HG02759 (cell line): ENCODE results near the gene HTRA3.

Experiments used
- ATAC-seq: cut with Tn5 transposase; IDR thresholded peaks from one replicate; pipeline ENCODE4 v1.9.1; 2021; ENCODE audit warnings: mild to moderate bottlenecking, moderate library complexity; ENCODE audit not compliant: unreplicated experiment

The HTRA3 gene

GRCh38 chr4:8278421-8279287 is 9.1 kb downstream of the HTRA3 start:
- no peak for ATAC-seq

- no peak for ATAC-seq
These were observed 10.0 kb downstream of the HTRA3 start for GRCh38 chr4:8279321-8280157.

GRCh38 chr4:8280158-8280875 is 10.8 kb downstream of the HTRA3 start:
- ATAC-seq = no peak

- ATAC-seq = no peak
These were observed 11.4 kb downstream of the HTRA3 start for GRCh38 chr4:8280876-8281440.

GRCh38 chr4:8281519-8282133 is 12.1 kb downstream of the HTRA3 start:
- no peak for ATAC-seq

GRCh38 chr4:8282134-8282641 is 12.6 kb downstream of the HTRA3 start:
- ATAC-seq = no peak

GRCh38 chr4:8282742-8283141 is 13.2 kb downstream of the HTRA3 start:
- ATAC-seq = no peak

GRCh38 chr4:8283161-8283560 is 13.6 kb downstream of the HTRA3 start:
- no peak for ATAC-seq

GRCh38 chr4:8283631-8284121 is 14.1 kb downstream of the HTRA3 start:
- ATAC-seq = no peak

- ATAC-seq = no peak
These were observed 14.8 kb downstream of the HTRA3 start for GRCh38 chr4:8284391-8284790.

- no peak for ATAC-seq
These were observed 15.8 kb downstream of the HTRA3 start for GRCh38 chr4:8285143-8285975.

GRCh38 chr4:8285976-8286718 is 16.6 kb downstream of the HTRA3 start:
- no peak for ATAC-seq

GRCh38 chr4:8286719-8287342 is 17.3 kb downstream of the HTRA3 start:
- no peak for ATAC-seq

GRCh38 chr4:8287343-8288280 is 18.1 kb downstream of the HTRA3 start:
- ATAC-seq = no peak

GRCh38 chr4:8289151-8289750 is 19.7 kb downstream of the HTRA3 start:
- ATAC-seq = no peak

GRCh38 chr4:8289956-8290700 is 20.6 kb downstream of the HTRA3 start:
- no peak for ATAC-seq
